ENCODE results near the gene TCP11L2. TPM values are rescaled to one million over a fixed set of nuclear protein-coding genes. Genes with fewer than 3 reads are reported as not detected.
A peak's percentile ranks its signal among the peaks of the same experiment; 100 is the strongest.

TCP11L2 gene
- total and polyA plus RNA-seq, 2 of the 13 experiments (the other 11 are each of a cell fraction or from before 2014, with no cell fraction given) = 4.6 to 24.1 TPM

DNA sequence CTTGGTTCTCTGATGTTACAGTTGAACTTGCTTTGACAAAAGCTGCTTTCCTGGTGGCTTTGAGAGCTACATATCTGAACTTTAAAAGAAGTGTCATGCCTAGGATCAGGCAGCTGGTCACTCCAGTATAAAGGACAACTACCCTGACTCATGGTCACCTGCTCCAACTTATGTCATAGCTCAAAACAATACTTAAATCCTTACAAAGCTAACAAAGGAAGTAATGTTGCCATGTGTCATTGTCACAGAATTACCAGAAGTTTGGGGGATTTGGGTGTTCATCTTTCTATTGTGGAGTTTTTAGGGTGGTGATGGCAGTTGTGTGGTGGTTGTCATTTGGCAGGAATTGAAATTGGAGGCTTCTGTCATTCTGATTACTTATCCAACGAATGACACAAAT is 1.8 kb upstream of the TCP11L2 start (continued):
- TF ChIP-seq, protein P1, sequence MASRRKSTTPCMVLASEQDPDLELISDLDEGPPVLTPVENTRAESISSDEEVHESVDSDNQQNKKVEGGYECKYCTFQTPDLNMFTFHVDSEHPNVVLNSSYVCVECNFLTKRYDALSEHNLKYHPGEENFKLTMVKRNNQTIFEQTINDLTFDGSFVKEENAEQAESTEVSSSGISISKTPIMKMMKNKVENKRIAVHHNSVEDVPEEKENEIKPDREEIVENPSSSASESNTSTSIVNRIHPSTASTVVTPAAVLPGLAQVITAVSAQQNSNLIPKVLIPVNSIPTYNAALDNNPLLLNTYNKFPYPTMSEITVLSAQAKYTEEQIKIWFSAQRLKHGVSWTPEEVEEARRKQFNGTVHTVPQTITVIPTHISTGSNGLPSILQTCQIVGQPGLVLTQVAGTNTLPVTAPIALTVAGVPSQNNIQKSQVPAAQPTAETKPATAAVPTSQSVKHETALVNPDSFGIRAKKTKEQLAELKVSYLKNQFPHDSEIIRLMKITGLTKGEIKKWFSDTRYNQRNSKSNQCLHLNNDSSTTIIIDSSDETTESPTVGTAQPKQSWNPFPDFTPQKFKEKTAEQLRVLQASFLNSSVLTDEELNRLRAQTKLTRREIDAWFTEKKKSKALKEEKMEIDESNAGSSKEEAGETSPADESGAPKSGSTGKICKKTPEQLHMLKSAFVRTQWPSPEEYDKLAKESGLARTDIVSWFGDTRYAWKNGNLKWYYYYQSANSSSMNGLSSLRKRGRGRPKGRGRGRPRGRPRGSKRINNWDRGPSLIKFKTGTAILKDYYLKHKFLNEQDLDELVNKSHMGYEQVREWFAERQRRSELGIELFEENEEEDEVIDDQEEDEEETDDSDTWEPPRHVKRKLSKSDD (CRISPR knock-in tag; IDR thresholded peaks at IDR 0.05; ENCODE audit: low read depth) = no peak
- TF ChIP-seq ZNF143 (CRISPR knock-in tag; IDR thresholded peaks at IDR 0.05) (no peak), ATAD3A (CRISPR knock-in tag; IDR thresholded peaks at IDR 0.05) (no peak), ESRRA (CRISPR knock-in tag; IDR thresholded peaks at IDR 0.05; ENCODE audit: low read depth) (no peak), ZZZ3 (CRISPR knock-in tag; IDR thresholded peaks at IDR 0.05; ENCODE audit: borderline replicate concordance) (no peak), SOX13 (IDR thresholded peaks at IDR 0.05) (no peak; the same call in 1 of the 2 replicates), SOX13 (CRISPR knock-in tag; conservative IDR thresholded peaks at IDR 0.05 in 1 of 2, IDR thresholded peaks at IDR 0.05 in 1 of 2) (peak in 1 of 2 experiments; percentile 79; a peak in 2 of 4 replicates), PAF1 (CRISPR knock-in tag; IDR thresholded peaks at IDR 0.05) (no peak), SNAI1 (CRISPR knock-in tag; IDR thresholded peaks at IDR 0.05; ENCODE audit: borderline replicate concordance) (no peak), ZNF660 (CRISPR knock-in tag; IDR thresholded peaks at IDR 0.05; ENCODE audit: borderline replicate concordance, low read depth) (no peak), MAF1 (CRISPR knock-in tag; IDR thresholded peaks at IDR 0.05; ENCODE audit: borderline replicate concordance) (no peak), ZNF274 (CRISPR knock-in tag; IDR thresholded peaks at IDR 0.05) (no peak), ZNF180 (CRISPR knock-in tag; IDR thresholded peaks at IDR 0.05; ENCODE audit: borderline replicate concordance, low read depth) (no peak), NONO (IDR thresholded peaks at IDR 0.05) (no peak), NONO (CRISPR knock-in tag; conservative IDR thresholded peaks at IDR 0.05) (no peak), EED (CRISPR knock-in tag; IDR thresholded peaks at IDR 0.05) (no peak), RFXANK (CRISPR knock-in tag; IDR thresholded peaks at IDR 0.05) (no peak), ZSCAN25 (CRISPR knock-in tag; IDR thresholded peaks at IDR 0.05) (no peak), SOX5 (CRISPR knock-in tag; IDR thresholded peaks at IDR 0.05; ENCODE audit: borderline replicate concordance) (peak; percentile 83), SIX1 (CRISPR knock-in tag; IDR thresholded peaks at IDR 0.05; ENCODE audit: borderline replicate concordance) (no peak), CENPX (CRISPR knock-in tag; IDR thresholded peaks at IDR 0.05) (no peak)
- TF ChIP-seq, protein P2, sequence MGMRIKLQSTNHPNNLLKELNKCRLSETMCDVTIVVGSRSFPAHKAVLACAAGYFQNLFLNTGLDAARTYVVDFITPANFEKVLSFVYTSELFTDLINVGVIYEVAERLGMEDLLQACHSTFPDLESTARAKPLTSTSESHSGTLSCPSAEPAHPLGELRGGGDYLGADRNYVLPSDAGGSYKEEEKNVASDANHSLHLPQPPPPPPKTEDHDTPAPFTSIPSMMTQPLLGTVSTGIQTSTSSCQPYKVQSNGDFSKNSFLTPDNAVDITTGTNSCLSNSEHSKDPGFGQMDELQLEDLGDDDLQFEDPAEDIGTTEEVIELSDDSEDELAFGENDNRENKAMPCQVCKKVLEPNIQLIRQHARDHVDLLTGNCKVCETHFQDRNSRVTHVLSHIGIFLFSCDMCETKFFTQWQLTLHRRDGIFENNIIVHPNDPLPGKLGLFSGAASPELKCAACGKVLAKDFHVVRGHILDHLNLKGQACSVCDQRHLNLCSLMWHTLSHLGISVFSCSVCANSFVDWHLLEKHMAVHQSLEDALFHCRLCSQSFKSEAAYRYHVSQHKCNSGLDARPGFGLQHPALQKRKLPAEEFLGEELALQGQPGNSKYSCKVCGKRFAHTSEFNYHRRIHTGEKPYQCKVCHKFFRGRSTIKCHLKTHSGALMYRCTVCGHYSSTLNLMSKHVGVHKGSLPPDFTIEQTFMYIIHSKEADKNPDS (CRISPR knock-in tag; IDR thresholded peaks at IDR 0.05) = no peak
- TF ChIP-seq, protein P3, sequence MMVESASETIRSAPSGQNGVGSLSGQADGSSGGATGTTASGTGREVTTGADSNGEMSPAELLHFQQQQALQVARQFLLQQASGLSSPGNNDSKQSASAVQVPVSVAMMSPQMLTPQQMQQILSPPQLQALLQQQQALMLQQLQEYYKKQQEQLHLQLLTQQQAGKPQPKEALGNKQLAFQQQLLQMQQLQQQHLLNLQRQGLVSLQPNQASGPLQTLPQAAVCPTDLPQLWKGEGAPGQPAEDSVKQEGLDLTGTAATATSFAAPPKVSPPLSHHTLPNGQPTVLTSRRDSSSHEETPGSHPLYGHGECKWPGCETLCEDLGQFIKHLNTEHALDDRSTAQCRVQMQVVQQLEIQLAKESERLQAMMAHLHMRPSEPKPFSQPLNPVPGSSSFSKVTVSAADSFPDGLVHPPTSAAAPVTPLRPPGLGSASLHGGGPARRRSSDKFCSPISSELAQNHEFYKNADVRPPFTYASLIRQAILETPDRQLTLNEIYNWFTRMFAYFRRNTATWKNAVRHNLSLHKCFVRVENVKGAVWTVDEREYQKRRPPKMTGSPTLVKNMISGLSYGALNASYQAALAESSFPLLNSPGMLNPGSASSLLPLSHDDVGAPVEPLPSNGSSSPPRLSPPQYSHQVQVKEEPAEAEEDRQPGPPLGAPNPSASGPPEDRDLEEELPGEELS (CRISPR knock-in tag; IDR thresholded peaks at IDR 0.05) = no peak
- TF ChIP-seq, protein P4, sequence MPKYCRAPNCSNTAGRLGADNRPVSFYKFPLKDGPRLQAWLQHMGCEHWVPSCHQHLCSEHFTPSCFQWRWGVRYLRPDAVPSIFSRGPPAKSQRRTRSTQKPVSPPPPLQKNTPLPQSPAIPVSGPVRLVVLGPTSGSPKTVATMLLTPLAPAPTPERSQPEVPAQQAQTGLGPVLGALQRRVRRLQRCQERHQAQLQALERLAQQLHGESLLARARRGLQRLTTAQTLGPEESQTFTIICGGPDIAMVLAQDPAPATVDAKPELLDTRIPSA (CRISPR knock-in tag; IDR thresholded peaks at IDR 0.05; ENCODE audit: borderline replicate concordance) = no peak
